HEK293 (cell line): ENCODE data around the gene IMPDH1.
A peak's percentile ranks its signal among the peaks of the same experiment; 100 is the strongest.

Experiments used
- EGR2 ChIP-seq: fragments of 450-650 bp; formaldehyde crosslinking; IDR thresholded peaks from 2 replicates; pipeline ENCODE4 v1.5.1; 2016; ENCODE audit warnings: low read depth, missing biosample characterization, missing genetic modification characterization
- GLIS1 ChIP-seq: fragments of 450-650 bp; formaldehyde crosslinking; IDR thresholded peaks from 2 replicates; pipeline ENCODE4 v1.5.1; 2016; ENCODE audit warnings: missing biosample characterization, missing genetic modification characterization
- KLF1 ChIP-seq: fragments of 450-650 bp; formaldehyde crosslinking; IDR thresholded peaks from 2 replicates; pipeline ENCODE4 v1.5.1; 2016; ENCODE audit warnings: missing biosample characterization, missing genetic modification characterization
- KLF8 ChIP-seq: fragments of 450-650 bp; formaldehyde crosslinking; IDR thresholded peaks from 2 replicates; pipeline ENCODE4 v1.5.1; 2016; ENCODE audit warnings: missing biosample characterization, missing genetic modification characterization
- SP2 ChIP-seq: fragments of 450-650 bp; formaldehyde crosslinking; IDR thresholded peaks from 2 replicates; pipeline ENCODE4 v1.5.1; 2016; ENCODE audit warnings: missing biosample characterization, missing genetic modification characterization
- WT1 ChIP-seq: fragments of 450-650 bp; formaldehyde crosslinking; IDR thresholded peaks from 2 replicates; pipeline ENCODE4 v1.5.1; 2016; ENCODE audit warnings: missing biosample characterization, missing genetic modification characterization
- ZNF133 ChIP-seq: fragments of 450-650 bp; formaldehyde crosslinking; IDR thresholded peaks from 2 replicates; pipeline ENCODE4 v1.5.1; 2016; ENCODE audit warnings: missing biosample characterization, missing genetic modification characterization
- ZNF174 ChIP-seq: fragments of 450-650 bp; formaldehyde crosslinking; IDR thresholded peaks from 2 replicates; pipeline ENCODE4 v1.5.0; 2017; ENCODE audit warnings: missing biosample characterization, mild to moderate bottlenecking, missing genetic modification characterization
- ZNF221 ChIP-seq: fragments of 450-650 bp; formaldehyde crosslinking; IDR thresholded peaks from 2 replicates; pipeline ENCODE4 v1.5.1; 2017; ENCODE audit warnings: missing biosample characterization, missing genetic modification characterization, borderline replicate concordance
- ZNF335 ChIP-seq: fragments of 450-650 bp; formaldehyde crosslinking; conservative IDR thresholded peaks from 2 replicates; pipeline ENCODE4 v1.5.1; 2016; ENCODE audit warnings: missing biosample characterization, missing genetic modification characterization
- ZNF37A ChIP-seq: fragments of 450-650 bp; IDR thresholded peaks from 2 replicates; pipeline ENCODE4 v1.5.1; 2018; ENCODE audit warnings: missing biosample characterization, missing genetic modification characterization
- ZNF416 ChIP-seq: fragments of 450-650 bp; formaldehyde crosslinking; IDR thresholded peaks from 2 replicates; pipeline ENCODE4 v1.5.1; 2016; ENCODE audit warnings: missing biosample characterization, missing genetic modification characterization
- ZNF473 ChIP-seq: fragments of 450-650 bp; formaldehyde crosslinking; IDR thresholded peaks from 2 replicates; pipeline ENCODE4 v1.5.1; 2017; ENCODE audit warnings: missing biosample characterization, missing genetic modification characterization
- ZNF529 ChIP-seq: fragments of 450-650 bp; formaldehyde crosslinking; IDR thresholded peaks from 2 replicates; pipeline ENCODE4 v1.5.1; 2017; ENCODE audit warnings: missing genetic modification characterization, missing biosample characterization; ENCODE audit not compliant: insufficient replicate concordance
- ZNF585B ChIP-seq: fragments of 450-650 bp; formaldehyde crosslinking; IDR thresholded peaks from 2 replicates; pipeline ENCODE4 v1.5.1; 2016; ENCODE audit warnings: missing biosample characterization, missing genetic modification characterization
- ZNF600 ChIP-seq: fragments of 450-650 bp; formaldehyde crosslinking; IDR thresholded peaks from 2 replicates; pipeline ENCODE4 v1.5.1; 2016; ENCODE audit warnings: missing biosample characterization, missing genetic modification characterization
- ZNF610 ChIP-seq: fragments of 450-650 bp; formaldehyde crosslinking; IDR thresholded peaks from 2 replicates; pipeline ENCODE4 v1.5.1; 2016; ENCODE audit warnings: missing biosample characterization, missing genetic modification characterization, borderline replicate concordance
- ZNF707 ChIP-seq: fragments of 450-650 bp; formaldehyde crosslinking; IDR thresholded peaks from 2 replicates; pipeline ENCODE4 v1.5.1; 2016; ENCODE audit warnings: missing biosample characterization, missing genetic modification characterization
- ZNF791 ChIP-seq: fragments of 450-650 bp; formaldehyde crosslinking; IDR thresholded peaks from 2 replicates; pipeline ENCODE4 v1.5.1; 2016; ENCODE audit warnings: missing biosample characterization, missing genetic modification characterization
- TF ChIP-seq, protein P1 (sequence below): fragments of 450-650 bp; IDR thresholded peaks from 2 replicates; pipeline ENCODE4 v1.5.1; 2018; ENCODE audit warnings: missing biosample characterization, mild to moderate bottlenecking, missing genetic modification characterization
- TF ChIP-seq, protein P2 (sequence below): fragments of 450-650 bp; formaldehyde crosslinking; IDR thresholded peaks from 2 replicates; pipeline ENCODE4 v1.5.1; 2016; ENCODE audit warnings: missing biosample characterization, missing genetic modification characterization, borderline replicate concordance
- TF ChIP-seq, protein P3 (sequence below): fragments of 450-650 bp; formaldehyde crosslinking; IDR thresholded peaks from 2 replicates; pipeline ENCODE4 v1.5.1; 2017; ENCODE audit warnings: missing biosample characterization, missing genetic modification characterization
- TF ChIP-seq, protein P4 (sequence below): fragments of 450-650 bp; formaldehyde crosslinking; IDR thresholded peaks from 2 replicates; pipeline ENCODE4 v1.5.1; 2016; ENCODE audit warnings: missing biosample characterization, missing genetic modification characterization
- TF ChIP-seq, protein P5 (sequence below): fragments of 450-650 bp; formaldehyde crosslinking; IDR thresholded peaks from 2 replicates; pipeline ENCODE4 v1.5.1; 2016; ENCODE audit warnings: missing biosample characterization, missing genetic modification characterization
- TF ChIP-seq, protein P6 (sequence below): fragments of 450-650 bp; formaldehyde crosslinking; IDR thresholded peaks from 2 replicates; pipeline ENCODE4 v1.5.1; 2016; ENCODE audit warnings: missing biosample characterization, missing genetic modification characterization
- TF ChIP-seq, protein P7 (sequence below): fragments of 450-650 bp; formaldehyde crosslinking; IDR thresholded peaks from 2 replicates; pipeline ENCODE4 v1.5.1; 2016; ENCODE audit warnings: missing biosample characterization, missing genetic modification characterization
- TF ChIP-seq, protein P8 (sequence below): fragments of 450-650 bp; formaldehyde crosslinking; IDR thresholded peaks from 2 replicates; pipeline ENCODE4 v1.5.1; 2017; ENCODE audit warnings: missing biosample characterization, missing genetic modification characterization

The IMPDH1 gene

DNA sequence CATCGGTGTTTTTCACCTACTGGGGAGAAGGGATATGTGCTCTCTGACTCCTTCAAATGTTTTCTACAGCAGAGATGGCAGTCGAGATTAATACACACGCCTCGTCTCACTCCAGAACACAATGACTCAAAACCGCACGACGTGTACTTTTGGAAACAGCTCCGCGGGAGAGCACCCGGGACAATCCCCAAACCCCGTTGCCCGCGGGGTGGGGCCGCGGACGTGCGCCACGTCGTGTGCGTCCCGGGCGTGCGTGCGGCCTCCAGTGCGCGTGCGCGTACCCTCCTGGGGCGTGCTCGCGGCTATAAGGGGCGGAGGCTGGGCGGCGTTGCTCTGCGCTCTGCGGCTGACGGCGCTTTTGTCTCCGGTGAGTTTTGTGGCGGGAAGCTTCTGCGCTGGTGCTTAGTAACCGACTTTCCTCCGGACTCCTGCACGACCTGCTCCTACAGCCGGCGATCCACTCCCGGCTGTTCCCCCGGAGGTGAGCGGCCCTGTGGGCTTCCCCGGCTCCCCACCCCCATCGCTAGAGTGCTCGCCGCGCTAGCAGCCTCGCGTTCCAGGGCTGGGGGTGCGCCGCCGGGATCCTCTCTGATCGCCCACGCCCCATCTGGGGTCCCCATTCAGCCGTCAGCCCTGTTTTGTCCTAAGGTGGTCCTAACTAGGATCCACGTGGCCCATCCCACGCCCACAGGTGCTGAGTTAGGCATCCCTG, 45.9 kb upstream of the IMPDH1 start, which contains the start of gene HILPDA (continued):
- TF ChIP-seq, protein P1, sequence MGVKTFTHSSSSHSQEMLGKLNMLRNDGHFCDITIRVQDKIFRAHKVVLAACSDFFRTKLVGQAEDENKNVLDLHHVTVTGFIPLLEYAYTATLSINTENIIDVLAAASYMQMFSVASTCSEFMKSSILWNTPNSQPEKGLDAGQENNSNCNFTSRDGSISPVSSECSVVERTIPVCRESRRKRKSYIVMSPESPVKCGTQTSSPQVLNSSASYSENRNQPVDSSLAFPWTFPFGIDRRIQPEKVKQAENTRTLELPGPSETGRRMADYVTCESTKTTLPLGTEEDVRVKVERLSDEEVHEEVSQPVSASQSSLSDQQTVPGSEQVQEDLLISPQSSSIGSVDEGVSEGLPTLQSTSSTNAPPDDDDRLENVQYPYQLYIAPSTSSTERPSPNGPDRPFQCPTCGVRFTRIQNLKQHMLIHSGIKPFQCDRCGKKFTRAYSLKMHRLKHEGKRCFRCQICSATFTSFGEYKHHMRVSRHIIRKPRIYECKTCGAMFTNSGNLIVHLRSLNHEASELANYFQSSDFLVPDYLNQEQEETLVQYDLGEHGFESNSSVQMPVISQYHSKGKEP (tag by site-specific recombination), result no peak
- TF ChIP-seq SP2 (peak; percentile 64), GLIS1 (tag by site-specific recombination) (peak; percentile 98), ZNF416 (no peak), ZNF600 (tag by site-specific recombination) (peak; percentile 65), WT1 (tag by site-specific recombination) (no peak), ZNF37A (tag by site-specific recombination) (no peak), ZNF585B (tag by site-specific recombination) (no peak), ZNF707 (tag by site-specific recombination) (no peak), ZNF335 (tag by site-specific recombination) (no peak), ZNF529 (tag by site-specific recombination) (no peak), EGR2 (tag by site-specific recombination) (peak; percentile 35; the same call in 1 of the 2 replicates), KLF1 (peak; percentile 90), ZNF133 (tag by site-specific recombination) (no peak), KLF8 (tag by site-specific recombination) (peak; percentile 94), ZNF221 (tag by site-specific recombination) (no peak), ZNF473 (no peak), ZNF791 (tag by site-specific recombination) (no peak), ZNF610 (no peak; the same call in none of the 2 replicates), ZNF174 (no peak)
- TF ChIP-seq, protein P2, sequence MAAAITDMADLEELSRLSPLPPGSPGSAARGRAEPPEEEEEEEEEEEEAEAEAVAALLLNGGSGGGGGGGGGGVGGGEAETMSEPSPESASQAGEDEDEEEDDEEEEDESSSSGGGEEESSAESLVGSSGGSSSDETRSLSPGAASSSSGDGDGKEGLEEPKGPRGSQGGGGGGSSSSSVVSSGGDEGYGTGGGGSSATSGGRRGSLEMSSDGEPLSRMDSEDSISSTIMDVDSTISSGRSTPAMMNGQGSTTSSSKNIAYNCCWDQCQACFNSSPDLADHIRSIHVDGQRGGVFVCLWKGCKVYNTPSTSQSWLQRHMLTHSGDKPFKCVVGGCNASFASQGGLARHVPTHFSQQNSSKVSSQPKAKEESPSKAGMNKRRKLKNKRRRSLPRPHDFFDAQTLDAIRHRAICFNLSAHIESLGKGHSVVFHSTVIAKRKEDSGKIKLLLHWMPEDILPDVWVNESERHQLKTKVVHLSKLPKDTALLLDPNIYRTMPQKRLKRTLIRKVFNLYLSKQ (tag by site-specific recombination), result no peak
- TF ChIP-seq, protein P3, sequence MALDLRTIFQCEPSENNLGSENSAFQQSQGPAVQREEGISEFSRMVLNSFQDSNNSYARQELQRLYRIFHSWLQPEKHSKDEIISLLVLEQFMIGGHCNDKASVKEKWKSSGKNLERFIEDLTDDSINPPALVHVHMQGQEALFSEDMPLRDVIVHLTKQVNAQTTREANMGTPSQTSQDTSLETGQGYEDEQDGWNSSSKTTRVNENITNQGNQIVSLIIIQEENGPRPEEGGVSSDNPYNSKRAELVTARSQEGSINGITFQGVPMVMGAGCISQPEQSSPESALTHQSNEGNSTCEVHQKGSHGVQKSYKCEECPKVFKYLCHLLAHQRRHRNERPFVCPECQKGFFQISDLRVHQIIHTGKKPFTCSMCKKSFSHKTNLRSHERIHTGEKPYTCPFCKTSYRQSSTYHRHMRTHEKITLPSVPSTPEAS (tag by site-specific recombination), result no peak
- TF ChIP-seq, protein P4, sequence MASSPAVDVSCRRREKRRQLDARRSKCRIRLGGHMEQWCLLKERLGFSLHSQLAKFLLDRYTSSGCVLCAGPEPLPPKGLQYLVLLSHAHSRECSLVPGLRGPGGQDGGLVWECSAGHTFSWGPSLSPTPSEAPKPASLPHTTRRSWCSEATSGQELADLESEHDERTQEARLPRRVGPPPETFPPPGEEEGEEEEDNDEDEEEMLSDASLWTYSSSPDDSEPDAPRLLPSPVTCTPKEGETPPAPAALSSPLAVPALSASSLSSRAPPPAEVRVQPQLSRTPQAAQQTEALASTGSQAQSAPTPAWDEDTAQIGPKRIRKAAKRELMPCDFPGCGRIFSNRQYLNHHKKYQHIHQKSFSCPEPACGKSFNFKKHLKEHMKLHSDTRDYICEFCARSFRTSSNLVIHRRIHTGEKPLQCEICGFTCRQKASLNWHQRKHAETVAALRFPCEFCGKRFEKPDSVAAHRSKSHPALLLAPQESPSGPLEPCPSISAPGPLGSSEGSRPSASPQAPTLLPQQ (tag by site-specific recombination), result peak; percentile 86
- TF ChIP-seq, protein P5, sequence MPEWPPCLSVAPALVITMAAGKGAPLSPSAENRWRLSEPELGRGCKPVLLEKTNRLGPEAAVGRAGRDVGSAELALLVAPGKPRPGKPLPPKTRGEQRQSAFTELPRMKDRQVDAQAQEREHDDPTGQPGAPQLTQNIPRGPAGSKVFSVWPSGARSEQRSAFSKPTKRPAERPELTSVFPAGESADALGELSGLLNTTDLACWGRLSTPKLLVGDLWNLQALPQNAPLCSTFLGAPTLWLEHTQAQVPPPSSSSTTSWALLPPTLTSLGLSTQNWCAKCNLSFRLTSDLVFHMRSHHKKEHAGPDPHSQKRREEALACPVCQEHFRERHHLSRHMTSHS, result no peak
- TF ChIP-seq, protein P6, sequence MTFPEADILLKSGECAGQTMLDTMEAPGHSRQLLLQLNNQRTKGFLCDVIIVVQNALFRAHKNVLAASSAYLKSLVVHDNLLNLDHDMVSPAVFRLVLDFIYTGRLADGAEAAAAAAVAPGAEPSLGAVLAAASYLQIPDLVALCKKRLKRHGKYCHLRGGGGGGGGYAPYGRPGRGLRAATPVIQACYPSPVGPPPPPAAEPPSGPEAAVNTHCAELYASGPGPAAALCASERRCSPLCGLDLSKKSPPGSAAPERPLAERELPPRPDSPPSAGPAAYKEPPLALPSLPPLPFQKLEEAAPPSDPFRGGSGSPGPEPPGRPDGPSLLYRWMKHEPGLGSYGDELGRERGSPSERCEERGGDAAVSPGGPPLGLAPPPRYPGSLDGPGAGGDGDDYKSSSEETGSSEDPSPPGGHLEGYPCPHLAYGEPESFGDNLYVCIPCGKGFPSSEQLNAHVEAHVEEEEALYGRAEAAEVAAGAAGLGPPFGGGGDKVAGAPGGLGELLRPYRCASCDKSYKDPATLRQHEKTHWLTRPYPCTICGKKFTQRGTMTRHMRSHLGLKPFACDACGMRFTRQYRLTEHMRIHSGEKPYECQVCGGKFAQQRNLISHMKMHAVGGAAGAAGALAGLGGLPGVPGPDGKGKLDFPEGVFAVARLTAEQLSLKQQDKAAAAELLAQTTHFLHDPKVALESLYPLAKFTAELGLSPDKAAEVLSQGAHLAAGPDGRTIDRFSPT (tag by site-specific recombination), result peak; percentile 63; the same call in 1 of the 2 replicates
- TF ChIP-seq, protein P7, sequence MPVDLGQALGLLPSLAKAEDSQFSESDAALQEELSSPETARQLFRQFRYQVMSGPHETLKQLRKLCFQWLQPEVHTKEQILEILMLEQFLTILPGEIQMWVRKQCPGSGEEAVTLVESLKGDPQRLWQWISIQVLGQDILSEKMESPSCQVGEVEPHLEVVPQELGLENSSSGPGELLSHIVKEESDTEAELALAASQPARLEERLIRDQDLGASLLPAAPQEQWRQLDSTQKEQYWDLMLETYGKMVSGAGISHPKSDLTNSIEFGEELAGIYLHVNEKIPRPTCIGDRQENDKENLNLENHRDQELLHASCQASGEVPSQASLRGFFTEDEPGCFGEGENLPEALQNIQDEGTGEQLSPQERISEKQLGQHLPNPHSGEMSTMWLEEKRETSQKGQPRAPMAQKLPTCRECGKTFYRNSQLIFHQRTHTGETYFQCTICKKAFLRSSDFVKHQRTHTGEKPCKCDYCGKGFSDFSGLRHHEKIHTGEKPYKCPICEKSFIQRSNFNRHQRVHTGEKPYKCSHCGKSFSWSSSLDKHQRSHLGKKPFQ (tag by site-specific recombination), result no peak
- TF ChIP-seq, protein P8, sequence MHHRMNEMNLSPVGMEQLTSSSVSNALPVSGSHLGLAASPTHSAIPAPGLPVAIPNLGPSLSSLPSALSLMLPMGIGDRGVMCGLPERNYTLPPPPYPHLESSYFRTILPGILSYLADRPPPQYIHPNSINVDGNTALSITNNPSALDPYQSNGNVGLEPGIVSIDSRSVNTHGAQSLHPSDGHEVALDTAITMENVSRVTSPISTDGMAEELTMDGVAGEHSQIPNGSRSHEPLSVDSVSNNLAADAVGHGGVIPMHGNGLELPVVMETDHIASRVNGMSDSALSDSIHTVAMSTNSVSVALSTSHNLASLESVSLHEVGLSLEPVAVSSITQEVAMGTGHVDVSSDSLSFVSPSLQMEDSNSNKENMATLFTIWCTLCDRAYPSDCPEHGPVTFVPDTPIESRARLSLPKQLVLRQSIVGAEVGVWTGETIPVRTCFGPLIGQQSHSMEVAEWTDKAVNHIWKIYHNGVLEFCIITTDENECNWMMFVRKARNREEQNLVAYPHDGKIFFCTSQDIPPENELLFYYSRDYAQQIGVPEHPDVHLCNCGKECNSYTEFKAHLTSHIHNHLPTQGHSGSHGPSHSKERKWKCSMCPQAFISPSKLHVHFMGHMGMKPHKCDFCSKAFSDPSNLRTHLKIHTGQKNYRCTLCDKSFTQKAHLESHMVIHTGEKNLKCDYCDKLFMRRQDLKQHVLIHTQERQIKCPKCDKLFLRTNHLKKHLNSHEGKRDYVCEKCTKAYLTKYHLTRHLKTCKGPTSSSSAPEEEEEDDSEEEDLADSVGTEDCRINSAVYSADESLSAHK (tag by site-specific recombination), result no peak
